Effector memory CD8-positive, alpha-beta T cell (primary cell): Measurements from ENCODE around the gene PAIP2B.

Experiments
- ATAC-seq: fragments of 150-1000 bp; cut with Tn5 transposase; replicated peaks from 2 replicates; pipeline ENCODE4 v1.10.0; 2021; ENCODE audit warnings: mild to moderate bottlenecking, moderate library complexity
- DNase-seq, 3 experiments: peaks; one replicate each; pipeline ENCODE4 v3.0.0; 2021
- H3K27ac Mint-ChIP-seq, 2 donors: one replicate each; pipeline ENCODE4 v1.8.0; 2022; ENCODE audit warnings: mild to moderate bottlenecking in 2 of 2, mixed read lengths in 2 of 2, moderate library complexity in 2 of 2
- H3K27me3 Mint-ChIP-seq, 2 donors: one replicate each; pipeline ENCODE4 v1.8.0; 2022; ENCODE audit warnings: mixed read lengths in 2 of 2
- H3K36me3 Mint-ChIP-seq: one replicate; pipeline ENCODE4 v1.8.0; 2022; ENCODE audit warnings: mild to moderate bottlenecking, moderate library complexity, mixed read lengths; ENCODE audit not compliant: insufficient read depth
- H3K4me1 Mint-ChIP-seq, 2 donors: one replicate each; pipeline ENCODE4 v1.8.0; 2022; ENCODE audit warnings: low read depth in 2 of 2, mixed read lengths in 2 of 2
- H3K4me3 Mint-ChIP-seq, 2 donors: one replicate each; pipeline ENCODE4 v1.8.0; 2022; ENCODE audit warnings: mild to moderate bottlenecking in 2 of 2, mixed read lengths in 2 of 2, moderate library complexity in 2 of 2
- H3K9me3 Mint-ChIP-seq, 2 donors: one replicate each; pipeline ENCODE4 v1.8.0; 2022; ENCODE audit warnings: mixed read lengths in 2 of 2

Gene PAIP2B

GRCh38 chr2:71155846-71156245 is 71.1 kb downstream of the PAIP2B start:
- Mint-ChIP-seq H3K9me3 (no peaks in the 10 kb centered on the region), H3K4me3 (no peak overlapping the region), H3K27ac (no peak overlapping the region), H3K4me1 (peaks cover 7 to 8% of the 10 kb centered on the region in 2 donors), H3K36me3 (no peaks in the 10 kb centered on the region), H3K27me3 (peaks cover 16 to 23% of the 10 kb centered on the region in 2 donors)
- no peak for DNase-seq
- no peak for ATAC-seq

DNA sequence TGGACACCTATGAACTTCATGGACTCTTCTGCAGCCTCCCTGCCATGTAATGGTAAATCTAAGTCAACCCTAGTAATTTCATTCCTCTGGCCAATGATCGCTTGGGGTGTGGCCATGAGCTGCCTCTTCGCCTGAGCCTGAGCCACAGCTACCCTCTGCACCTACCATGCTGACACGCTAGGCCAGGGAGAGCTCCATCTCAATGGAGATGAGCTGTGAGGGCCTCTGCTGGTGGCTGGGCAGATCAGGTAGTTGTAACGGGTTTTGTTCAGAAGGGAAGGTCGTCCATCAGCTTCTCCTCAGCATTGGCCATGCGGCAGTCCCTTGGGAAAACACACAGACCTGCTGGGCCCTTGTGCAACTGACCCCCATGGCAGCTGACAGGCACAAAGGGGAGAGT is 72.1 kb downstream of the PAIP2B start:
- Mint-ChIP-seq H3K4me1 (peaks cover 7 to 8% of the 10 kb centered on the region in 2 donors), H3K27ac (no peak overlapping the region), H3K36me3 (peaks cover 3% of the 10 kb centered on the region), H3K4me3 (no peak overlapping the region), H3K27me3 (peaks cover 16 to 23% of the 10 kb centered on the region in 2 donors), H3K9me3 (no peaks in the 10 kb centered on the region)
- DNase-seq (no peak), ATAC-seq (peak; percentile 24)

DNA sequence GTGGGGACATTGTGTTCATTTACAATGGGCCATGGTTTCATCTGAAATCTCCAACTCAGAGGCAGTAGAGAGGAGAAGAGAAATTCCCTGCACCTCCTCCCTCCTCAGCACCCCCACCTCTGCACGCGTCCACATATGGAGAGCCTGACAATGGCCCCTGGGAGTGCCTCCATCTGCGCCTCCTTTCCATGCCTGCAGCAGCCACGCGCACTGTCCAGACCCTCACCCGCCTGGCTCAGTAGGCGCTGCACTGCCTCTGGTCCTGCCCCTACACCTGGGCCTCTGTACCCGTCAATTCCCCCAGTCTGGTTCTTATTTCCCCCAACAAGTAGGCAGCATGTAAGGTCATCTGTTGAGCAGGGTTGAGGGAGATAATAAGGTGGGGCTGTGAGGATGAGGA is 72.6 kb downstream of the PAIP2B start:
- H3K4me3 Mint-ChIP-seq, result no peak overlapping the region
- ATAC-seq (no peak), DNase-seq (no peak)
- H3K9me3 Mint-ChIP-seq, result no peaks in the 10 kb centered on the region
- H3K4me1 Mint-ChIP-seq, result peaks cover 7 to 8% of the 10 kb centered on the region in 2 donors
- H3K27ac Mint-ChIP-seq, result no peak overlapping the region
- peaks cover 16 to 23% of the 10 kb centered on the region in 2 donors for H3K27me3 Mint-ChIP-seq
- peaks cover 3% of the 10 kb centered on the region for H3K36me3 Mint-ChIP-seq

- H3K27ac Mint-ChIP-seq, result no peak overlapping the region
- H3K4me1 Mint-ChIP-seq, result peaks cover 7 to 8% of the 10 kb centered on the region in 2 donors
- H3K36me3 Mint-ChIP-seq, result peaks cover 7% of the 10 kb centered on the region
- no peak overlapping the region for H3K4me3 Mint-ChIP-seq
- ATAC-seq (no peak), DNase-seq (no peak)
- no peaks in the 10 kb centered on the region for H3K9me3 Mint-ChIP-seq
- peaks cover 16 to 23% of the 10 kb centered on the region in 2 donors for H3K27me3 Mint-ChIP-seq
These were observed 73.2 kb downstream of the PAIP2B start for GRCh38 chr2:71153585-71154224.

GRCh38 chr2:71151620-71152019 is 75.3 kb downstream of the PAIP2B start:
- H3K4me3 Mint-ChIP-seq, result no peak overlapping the region
- DNase-seq, result no peak
- no peaks in the 10 kb centered on the region for H3K4me1 Mint-ChIP-seq
- no peaks in the 10 kb centered on the region for H3K9me3 Mint-ChIP-seq
- no peak for ATAC-seq
- no peak overlapping the region for H3K27ac Mint-ChIP-seq
- H3K27me3 Mint-ChIP-seq, result peaks cover 8 to 10% of the 10 kb centered on the region in 2 donors
- H3K36me3 Mint-ChIP-seq, result peaks cover 27% of the 10 kb centered on the region

GRCh38 chr2:71150082-71150816 is 76.7 kb downstream of the PAIP2B start:
- peak overlapping the region in 1 of 2 donors; percentile 45 for H3K27ac Mint-ChIP-seq
- no peaks in the 10 kb centered on the region for H3K9me3 Mint-ChIP-seq
- ATAC-seq, result no peak
- H3K4me3 Mint-ChIP-seq, result no peak overlapping the region
- peaks cover 41% of the 10 kb centered on the region for H3K36me3 Mint-ChIP-seq
- H3K27me3 Mint-ChIP-seq, result no peaks in the 10 kb centered on the region
- peaks cover 3 to 4% of the 10 kb centered on the region in 2 donors for H3K4me1 Mint-ChIP-seq
- DNase-seq, result no peak

- ATAC-seq (no peak), DNase-seq (no peak)
- no peaks in the 10 kb centered on the region for H3K9me3 Mint-ChIP-seq
- H3K27me3 Mint-ChIP-seq, result no peaks in the 10 kb centered on the region
- peaks cover 3 to 5% of the 10 kb centered on the region in 2 donors for H3K4me1 Mint-ChIP-seq
- H3K27ac Mint-ChIP-seq, result peak overlapping the region in 1 of 2 donors; percentile 76
- no peak overlapping the region for H3K4me3 Mint-ChIP-seq
- H3K36me3 Mint-ChIP-seq, result peaks cover 56% of the 10 kb centered on the region
These were observed 78.3 kb downstream of the PAIP2B start for GRCh38 chr2:71148506-71149063.

DNA sequence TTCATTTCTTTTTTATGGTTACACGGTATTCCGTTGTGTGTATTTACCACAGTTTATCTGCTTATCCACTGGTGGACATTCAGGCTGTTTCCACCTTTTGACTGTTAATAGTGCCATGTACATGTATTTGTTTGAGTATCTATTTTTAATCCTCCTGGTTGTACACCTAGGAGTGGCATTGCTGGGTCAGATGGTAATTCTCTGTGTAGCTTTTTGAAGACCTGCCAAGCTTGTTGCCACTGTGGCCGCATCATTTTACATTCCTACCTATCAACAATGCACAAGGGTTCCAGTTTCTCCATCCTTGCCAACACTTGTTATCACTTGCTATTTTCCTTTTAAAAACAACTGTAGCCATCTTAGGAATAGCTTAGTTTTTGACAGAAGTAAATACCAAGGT is 83.1 kb downstream of the PAIP2B start:
- H3K27me3 Mint-ChIP-seq, result no peaks in the 10 kb centered on the region
- H3K36me3 Mint-ChIP-seq, result peaks cover 91% of the 10 kb centered on the region
- DNase-seq, result no peak
- H3K4me3 Mint-ChIP-seq, result no peak overlapping the region
- H3K27ac Mint-ChIP-seq, result no peak overlapping the region
- no peaks in the 10 kb centered on the region for H3K9me3 Mint-ChIP-seq
- no peak for ATAC-seq
- H3K4me1 Mint-ChIP-seq, result peaks cover 3 to 5% of the 10 kb centered on the region in 2 donors

DNA sequence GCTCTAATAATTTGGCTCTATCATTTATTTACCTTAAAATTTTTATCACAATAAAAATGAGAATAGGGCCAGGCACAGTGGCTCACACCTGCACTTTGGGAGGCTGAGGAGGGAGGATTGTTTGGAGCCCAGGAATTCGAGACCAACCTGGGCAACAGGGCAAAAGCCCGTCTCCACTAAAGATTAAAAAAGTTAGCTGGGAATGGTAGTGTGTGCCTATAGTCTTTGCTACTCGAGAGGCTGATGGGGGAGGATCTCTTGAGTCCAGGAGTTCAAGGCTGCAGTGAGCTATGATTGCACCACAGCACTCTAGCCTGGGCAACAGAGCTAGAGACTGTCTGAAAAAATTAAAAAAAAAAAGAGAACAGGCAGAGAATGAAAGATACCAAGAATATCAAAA is 90.7 kb downstream of the PAIP2B start:
- no peaks in the 10 kb centered on the region for H3K9me3 Mint-ChIP-seq
- H3K4me1 Mint-ChIP-seq, result no peaks in the 10 kb centered on the region
- H3K27ac Mint-ChIP-seq, result no peak overlapping the region
- H3K36me3 Mint-ChIP-seq, result peaks cover 68% of the 10 kb centered on the region
- no peak overlapping the region for H3K4me3 Mint-ChIP-seq
- no peaks in the 10 kb centered on the region for H3K27me3 Mint-ChIP-seq
- DNase-seq, result no peak
- ATAC-seq, result no peak

- Mint-ChIP-seq H3K27ac (no peak overlapping the region), H3K27me3 (no peaks in the 10 kb centered on the region), H3K4me1 (peaks cover 6 to 9% of the 10 kb centered on the region in 2 donors), H3K9me3 (no peaks in the 10 kb centered on the region), H3K36me3 (peaks cover 52% of the 10 kb centered on the region), H3K4me3 (no peak overlapping the region)
- ATAC-seq (no peak), DNase-seq (no peak)
These were observed 93.3 kb downstream of the PAIP2B start for GRCh38 chr2:71133603-71134002.
